HG03565 (cell line): ENCODE data around the gene RPL5.

ENCODE experiments used
- ATAC-seq: cut with Tn5 transposase; IDR thresholded peaks from one replicate; pipeline ENCODE4 v1.9.1; 2021; ENCODE audit warnings: mild to moderate bottlenecking, moderate library complexity; ENCODE audit not compliant: unreplicated experiment

RPL5 gene

DNA sequence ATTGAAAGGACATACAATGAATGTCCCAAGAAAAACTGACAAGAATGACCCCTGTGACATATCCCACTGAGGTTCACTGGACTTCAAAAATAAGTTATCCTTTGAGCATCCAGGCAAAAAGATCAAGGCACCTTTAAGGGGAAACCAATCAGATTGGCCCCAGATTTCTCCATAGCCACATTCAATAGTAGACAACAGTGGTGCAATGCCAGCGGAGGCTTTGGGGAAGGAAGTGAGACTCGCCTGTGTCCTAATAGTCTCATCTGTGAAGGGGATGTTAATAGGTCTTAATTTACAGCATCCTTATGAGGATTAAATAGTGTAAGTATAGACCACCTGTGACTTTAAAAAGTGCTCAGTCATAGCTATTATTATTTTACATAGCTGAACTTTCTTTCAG lies 21.5 kb downstream of the RPL5 start:
- ATAC-seq, result no peak

DNA sequence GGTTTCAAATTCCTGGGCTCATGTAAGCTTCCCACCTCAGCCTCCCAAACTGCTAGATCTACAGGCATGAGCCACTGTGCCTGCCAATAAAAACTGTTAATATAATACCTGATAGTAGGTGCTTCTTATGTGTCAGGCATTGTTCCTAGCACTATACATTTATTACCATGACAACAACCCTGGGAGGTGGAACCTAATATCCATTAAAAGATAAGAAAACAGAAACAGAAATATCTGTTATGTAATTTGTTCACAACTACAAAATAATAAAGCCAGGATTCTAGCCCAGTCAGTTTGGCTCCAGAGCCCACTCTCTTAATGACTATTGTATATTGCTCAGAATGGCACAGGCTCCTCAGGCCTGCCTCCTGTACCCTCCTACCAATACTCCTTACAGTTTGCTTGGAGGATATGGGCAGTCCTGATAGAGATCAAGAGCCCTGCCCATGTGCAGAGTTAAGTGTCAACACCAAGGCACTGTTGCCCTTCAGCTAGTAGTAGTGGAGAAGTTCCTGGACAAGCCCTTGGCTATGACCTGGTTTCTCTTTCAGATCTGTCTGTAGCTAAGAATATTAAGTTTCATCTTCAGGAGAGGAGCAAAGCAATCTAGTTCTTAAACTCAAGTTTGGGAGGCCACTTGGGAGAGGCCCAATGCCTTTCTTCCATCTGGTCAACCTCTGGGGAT lies 22.4 kb downstream of the RPL5 start:
- ATAC-seq, result no peak

DNA sequence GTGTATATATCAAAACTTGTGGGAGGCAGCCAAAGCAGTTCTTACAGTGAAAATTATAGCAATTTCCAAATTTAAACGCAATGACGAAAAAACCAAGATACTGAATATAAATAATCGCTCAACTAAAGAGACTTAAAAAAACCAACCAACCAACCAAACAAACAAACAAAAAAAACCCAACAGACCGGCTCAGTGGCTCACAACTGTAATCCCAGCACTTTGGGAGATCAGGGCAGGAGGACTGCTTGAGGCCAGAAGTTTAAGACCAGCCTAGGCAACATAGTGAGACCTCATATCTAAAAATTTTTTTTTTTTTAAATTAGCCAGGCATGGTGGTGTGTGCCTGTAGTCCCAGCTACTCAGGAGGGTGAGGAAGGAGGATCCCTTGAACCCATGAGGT lies 23.4 kb downstream of the RPL5 start:
- no peak for ATAC-seq

DNA sequence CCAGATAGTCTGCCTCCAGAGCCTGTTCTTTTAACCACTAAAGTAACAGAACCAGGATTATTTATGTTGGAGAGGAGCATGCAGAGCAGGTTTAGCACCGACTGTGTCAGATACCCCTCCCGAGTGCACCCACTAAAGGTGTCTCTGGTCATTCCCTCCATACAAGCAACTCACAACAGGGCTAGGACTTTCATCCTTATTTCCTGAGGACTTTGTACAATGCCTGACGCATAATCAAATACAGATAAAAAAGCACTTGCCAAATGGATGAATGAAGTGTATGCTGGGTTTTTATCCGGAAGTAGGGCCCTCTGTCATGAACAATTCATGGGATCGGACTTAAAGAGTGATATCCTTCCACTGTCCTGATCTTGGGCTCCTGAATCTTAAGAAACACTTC lies 26.0 kb downstream of the RPL5 start:
- no peak for ATAC-seq

DNA sequence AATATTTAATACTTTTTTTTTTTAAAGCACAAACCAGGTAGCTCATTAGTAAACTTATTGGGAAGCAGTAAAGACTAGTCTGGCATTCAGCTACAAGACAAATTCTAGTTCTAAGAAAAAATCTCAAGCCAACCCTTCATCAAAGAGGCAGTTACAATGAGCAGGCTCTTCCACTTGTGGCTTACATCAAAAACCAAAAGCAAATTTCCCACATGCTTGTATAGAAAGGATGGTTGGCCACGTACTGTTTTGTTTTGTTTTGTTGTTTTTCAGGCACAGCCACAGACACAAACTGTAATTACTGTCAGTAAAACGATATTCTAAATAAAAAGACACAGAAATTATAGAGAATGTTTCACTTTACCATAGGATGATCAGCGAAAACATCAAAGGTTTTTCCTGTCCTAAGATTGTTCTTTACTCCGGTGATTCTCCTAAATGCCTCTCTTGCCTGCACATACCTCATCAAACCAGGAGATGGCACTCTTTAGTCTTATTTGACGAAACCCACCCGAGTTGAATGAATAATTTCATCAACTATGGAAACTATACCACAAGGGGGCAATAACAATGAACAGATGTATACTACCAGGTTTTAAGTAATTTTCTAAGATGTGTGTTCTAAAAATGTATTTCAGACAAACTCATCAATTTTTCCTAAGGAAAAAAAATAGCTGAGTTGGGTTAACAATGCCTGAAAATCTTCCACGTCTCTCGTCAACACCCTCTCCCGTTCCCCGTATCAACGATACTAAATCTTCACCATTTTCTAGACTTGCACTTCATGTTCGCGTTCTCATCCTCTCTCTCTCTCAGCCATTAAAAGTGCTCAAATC lies 26.9 kb downstream of the RPL5 start:
- ATAC-seq, result no peak

DNA sequence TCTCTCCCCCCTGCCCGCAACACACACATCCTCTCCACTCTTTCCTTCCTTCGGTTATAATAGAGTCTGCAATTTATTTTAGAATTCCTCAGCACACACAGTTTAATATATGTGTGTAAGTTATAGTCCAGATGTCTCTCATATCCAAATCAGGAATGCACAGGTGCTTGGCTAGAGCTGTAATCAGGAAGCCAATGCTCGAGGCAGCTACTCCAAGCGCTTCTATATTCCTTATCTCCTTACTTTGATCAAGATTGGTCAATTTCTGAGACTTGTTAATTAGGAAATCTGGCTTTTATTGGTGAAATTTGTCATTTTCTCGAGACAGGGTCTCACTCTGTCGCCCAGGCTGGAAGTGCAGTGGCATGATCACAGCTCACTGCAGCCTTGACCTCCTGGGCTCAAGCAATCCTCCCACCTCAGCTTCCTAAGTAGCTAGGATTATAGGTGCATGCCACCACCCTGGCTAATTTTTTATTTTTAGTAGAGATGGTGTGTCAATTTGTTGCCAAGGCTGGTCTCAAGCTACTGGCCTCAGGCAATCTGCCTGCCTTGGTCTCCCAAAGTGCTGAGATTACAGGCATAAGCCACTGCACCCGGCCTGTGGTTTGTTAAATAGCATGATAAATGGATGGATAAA lies 27.7 kb downstream of the RPL5 start:
- ATAC-seq, result no peak

DNA sequence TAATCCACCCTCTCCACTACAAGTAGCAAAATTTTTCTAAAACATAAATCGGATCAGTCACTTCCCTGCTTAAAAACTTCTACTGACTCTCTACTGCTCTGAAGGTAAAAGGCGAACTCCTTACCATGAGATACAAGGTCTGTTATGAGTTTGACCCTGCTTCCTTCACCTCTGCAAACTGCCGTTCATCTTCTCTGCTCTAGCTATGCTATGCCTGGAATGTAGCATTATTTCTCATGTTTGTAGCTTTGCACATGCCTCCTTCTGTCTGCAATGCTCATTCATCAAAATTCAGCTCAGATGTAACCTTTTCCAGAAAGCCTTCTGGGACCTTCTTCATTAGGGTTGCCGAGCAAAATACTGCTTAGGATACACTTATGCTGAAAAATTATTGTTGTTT lies 30.8 kb downstream of the RPL5 start:
- ATAC-seq, result no peak

DNA sequence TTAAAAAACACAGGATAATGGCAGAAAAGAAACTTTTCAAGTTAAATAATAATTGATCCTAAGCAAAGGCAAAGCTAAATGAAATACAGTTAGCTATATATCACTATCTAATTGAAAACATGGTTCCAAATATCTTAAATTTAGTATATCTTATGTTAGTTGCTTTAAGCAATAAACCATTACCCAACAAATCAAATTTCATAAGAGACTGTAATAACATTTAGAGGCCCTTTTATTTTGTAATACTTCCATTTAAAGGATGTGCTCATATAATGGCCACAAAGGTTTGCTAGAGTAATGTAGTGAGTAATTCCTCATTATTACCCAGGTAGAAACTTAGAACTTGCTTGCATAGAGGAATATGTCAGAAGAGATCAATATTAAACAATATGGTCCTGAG lies 32.3 kb downstream of the RPL5 start:
- no peak for ATAC-seq

DNA sequence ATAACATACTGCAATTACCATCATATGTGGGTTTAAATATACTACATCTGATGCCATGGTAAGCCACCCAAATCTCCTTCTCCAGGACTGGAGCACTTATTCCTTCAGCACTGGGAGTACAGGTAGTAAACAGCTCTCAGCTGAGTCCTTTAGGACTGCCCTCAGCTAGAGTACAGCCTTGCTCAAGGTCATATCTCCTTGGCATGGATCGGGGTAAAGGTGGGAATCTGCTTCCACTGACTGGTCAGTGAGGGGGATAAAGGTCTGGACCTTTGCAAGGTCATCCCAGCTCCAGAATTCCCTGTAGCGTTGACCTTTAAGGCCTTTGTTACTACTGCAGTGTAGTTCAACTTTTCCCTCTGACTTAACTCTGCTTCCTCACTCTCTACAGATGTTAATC lies 38.8 kb downstream of the RPL5 start:
- no peak for ATAC-seq

DNA sequence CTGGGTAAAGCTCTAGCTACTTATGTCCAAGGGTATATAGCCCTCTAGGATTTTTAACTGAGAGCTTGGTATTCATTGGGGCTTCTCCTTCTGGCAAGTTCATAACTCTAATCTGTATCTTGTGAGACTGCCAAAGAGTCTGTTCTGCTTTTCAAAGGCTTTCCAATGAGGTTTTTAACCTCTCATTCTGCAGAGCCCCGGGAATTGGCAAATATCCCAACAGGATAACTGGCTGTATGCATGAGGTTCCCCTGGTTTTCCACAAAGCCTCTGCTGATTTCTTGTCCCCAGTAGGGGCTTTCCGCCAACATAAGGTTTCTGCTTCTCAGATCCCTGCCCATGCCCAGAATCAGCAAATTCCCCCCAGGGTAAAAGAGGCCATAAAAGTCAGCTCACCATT lies 40.9 kb downstream of the RPL5 start:
- ATAC-seq, result no peak

DNA sequence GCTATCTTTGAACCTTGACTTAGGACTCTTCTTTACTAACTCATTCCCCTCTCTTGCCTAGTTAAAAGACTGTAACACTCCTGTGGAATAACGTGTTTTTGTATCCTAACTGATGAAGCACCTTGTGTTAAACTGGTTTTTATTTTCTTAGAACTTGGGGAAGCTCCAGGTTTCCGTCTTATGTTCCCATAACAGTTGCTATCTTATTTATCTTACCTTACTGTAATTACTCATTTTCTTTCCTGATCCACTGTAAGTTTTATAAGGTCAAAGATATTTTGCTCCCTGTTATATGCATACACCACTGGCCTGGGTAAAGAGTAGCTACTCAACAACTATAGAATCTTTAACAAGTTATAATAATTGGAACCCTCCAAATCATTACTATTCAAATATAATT lies 43.1 kb downstream of the RPL5 start:
- ATAC-seq, result no peak

DNA sequence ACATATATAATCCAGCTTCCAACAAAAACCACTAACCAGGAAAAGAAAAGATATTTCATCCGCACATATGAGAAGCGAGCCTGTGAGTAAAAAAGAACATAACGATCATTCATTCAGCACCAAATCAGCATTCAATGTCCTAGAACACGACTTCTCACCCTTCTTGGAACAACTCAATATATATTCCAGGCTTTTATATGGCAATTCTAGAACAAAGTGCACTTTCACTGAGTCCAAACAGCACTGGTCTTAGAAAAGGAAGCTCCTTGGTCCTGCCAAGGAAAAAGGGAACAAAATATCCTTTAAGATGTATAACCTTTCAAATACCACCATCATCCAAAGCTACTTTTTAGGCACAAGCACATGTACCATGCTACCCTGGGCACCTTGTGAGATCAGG lies 44.5 kb downstream of the RPL5 start:
- ATAC-seq, result no peak

DNA sequence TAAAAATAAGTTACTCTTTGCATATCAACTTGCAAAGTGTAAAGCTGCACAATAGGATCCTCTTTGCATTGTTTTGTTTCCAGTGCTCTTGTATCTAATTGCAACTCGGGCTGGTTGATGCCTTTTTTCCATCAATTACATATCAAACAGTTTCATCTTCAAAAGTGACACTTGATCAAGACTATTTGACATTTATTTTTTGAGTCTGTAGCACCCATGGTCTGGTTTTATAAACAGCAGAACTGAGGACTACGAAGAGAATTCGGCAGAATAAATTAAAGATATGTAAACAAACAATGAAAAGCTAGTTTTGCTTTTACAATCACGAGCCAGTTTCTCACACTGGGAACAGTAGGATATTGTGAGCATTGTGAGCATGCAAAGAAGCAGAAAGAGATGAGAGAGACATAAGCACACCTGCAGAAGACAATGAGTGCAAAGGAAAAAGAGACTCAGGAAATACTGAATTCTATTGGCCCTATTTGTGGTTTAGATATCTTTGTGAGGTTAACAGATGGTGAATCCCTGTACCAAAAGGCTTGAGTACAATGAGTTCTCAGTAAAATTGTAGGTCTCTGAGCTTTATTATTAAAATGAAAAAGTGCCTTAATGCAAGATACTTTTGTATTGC lies 45.4 kb downstream of the RPL5 start:
- ATAC-seq, result no peak

DNA sequence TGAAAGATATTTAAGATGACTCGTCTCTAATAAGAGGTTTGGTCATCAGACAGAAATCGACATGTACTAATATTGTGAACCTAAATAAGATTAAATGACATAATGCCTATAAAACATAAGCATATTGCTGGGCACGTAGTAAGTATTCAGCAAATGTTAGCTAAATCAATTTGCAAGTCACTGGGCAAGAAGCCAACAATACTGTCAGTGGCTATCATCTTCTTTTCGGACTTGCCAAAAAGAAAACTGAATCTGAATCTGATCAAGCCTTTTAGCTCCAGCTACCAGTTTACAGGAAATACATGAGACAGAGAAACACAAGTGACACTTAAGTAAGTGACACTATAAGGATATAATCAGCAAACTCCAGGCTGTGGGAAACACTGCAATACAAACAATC lies 46.0 kb downstream of the RPL5 start:
- no peak for ATAC-seq

DNA sequence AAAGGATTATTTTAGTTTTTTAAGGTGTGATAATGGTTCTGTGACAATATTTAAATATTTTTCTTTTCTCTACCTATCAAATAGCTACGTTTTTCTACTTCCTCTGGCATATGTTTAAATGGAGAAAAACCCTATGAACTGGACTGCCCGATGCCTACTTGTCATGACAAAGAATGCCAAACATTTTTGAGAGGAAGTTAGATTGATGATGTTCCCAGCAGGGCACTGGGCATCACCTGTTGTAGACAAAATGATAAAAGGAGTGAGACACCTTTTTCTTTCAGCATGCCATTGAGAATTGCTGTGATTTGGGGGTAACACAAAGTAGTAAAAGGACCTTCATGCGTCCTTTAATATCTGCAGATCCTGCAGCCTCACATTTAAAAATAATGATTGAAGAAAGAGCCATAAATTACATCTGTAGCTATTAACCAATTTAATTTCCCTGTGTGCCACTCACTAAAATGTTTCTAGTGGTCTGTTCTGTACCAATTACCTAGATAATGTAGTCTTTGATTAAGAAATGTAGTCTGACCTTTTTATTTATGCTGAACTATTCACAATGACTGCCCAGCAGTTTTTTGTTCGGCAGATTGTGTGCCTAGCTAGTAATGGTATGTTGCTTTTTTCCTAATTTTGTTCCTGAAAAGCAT lies 47.6 kb downstream of the RPL5 start:
- ATAC-seq, result no peak

DNA sequence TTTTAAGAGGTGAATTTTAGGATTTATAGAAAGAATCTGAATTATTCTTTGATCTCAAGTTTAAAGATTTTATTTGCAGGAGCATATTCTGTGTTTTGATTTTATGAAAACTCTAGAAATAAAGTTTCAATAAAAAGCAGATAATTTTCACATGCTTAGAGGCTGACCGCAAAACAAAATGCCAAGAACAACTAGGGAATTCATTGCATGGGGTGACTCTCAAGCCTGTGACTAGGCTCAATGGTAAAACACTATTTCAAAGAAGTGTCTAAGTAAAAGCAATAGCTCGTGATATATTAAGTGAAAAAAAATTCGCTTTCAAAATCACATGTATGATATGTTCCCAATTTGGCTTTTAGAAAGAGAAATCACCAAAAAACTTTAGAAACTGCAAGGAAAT lies 49.6 kb downstream of the RPL5 start:
- ATAC-seq, result no peak

DNA sequence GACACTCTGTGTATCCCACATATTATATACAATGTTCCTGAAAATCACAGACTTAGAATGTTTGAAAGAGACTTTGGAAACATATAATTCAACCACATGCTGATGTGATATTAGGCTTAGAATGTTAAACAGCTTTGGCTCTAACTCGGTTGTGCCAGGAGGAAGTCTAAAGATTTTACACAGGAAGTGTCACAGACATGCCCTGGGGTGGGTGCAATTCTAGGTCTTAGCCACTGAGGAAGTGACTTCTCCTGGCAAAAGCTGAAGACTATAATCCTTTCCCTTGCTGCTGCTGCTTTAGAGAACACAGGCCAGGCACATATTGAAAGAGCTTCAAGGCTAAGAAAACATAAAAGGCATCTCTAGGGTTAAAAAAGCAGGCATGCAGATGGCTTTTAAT lies 51.0 kb downstream of the RPL5 start:
- ATAC-seq, result no peak

DNA sequence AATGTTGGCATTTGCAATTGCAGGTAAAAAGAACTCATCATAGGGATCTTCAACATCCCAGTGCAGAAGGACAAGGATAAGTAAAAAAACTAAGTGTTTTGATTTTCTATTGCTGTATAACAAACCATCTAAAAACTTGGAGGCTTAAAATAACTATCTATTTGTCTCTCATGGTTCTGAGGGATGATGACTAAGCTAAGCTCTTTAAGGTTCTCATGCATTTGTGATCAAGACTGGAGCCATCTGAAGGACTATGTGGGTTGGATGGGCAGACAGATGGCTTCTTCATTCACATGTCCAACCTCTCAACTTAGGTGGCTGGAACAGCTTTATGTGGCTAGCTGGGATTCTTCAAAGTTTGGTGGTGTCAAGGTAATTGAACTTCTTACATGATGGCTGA lies 51.5 kb downstream of the RPL5 start:
- no peak for ATAC-seq

DNA sequence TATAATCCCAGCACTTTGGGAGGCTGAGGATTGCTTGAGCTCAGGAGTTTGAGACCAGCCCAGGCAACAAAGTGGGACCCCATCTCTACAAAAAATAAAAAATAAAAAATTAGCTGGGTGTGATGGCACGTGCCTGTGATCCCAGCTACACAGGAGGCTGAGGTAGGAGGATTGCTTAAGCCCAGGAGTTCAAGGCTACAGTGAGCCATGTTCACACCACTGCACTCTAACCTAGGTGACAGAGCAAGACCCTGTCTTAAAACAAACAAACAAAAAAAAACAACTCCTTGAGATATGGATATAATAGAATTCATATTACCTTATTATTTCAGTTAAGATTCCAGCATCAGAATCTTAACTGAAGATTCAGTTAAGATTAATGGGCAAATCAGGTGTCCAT lies 52.4 kb downstream of the RPL5 start:
- ATAC-seq, result no peak

DNA sequence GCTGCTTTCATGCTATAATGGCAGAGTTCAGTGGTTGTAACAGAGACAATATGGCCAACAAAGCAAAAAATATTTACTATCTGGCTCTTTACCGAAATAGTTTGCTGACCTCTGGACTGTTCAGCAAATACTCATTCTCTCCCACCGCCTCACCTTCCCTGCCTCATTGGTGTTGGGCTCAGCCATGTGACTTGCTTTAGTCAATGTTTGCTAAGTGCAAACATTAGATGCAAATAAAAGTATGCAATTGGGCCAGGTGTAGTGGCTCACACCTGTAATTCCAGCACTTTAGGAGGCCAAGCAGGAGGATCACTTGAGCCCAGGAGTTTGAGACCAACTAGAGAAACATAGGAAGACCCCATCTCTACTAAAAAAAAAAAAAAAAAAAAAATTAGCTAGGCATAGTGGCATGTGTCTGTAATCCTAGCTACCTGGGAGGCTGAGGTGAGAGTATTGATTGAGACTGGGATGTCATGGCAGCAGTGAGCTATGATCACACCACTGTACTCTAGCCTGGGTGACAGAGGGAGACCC lies 55.1 kb downstream of the RPL5 start:
- no peak for ATAC-seq

DNA sequence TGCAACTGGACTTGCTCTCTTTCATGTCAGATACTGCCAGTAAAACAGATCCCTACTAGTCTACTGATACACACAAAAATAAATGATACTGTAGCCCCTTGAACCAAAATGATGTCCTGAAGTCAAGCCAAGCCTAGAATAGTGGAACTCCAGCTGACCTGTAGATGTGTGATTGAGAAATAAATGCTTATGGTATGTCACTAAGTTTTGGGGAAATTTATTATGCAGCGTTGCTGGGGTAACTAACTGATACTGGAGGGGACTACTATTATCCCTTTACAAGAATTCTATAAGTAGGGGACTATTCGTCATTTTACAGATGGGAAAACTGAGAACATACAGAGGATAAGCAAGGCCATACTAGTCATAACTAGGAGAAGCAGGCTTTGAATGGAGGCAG lies 55.6 kb downstream of the RPL5 start:
- no peak for ATAC-seq
